Endothelial cell of umbilical vein (primary cell): ENCODE results near the gene UGT1A7.

ENCODE experiments used
- CTCF ChIP-seq, 2 donors: IDR thresholded peaks; 1 replicate in 1 of 2; 2 replicates in 1 of 2; pipeline ENCODE4 v1.5.1; 2011; ENCODE audit warnings: low read length in 2 of 2, mild to moderate bottlenecking in 2 of 2, moderate library complexity in 2 of 2, control low read depth in 1 of 2, inconsistent platforms in 1 of 2, low read depth in 1 of 2; ENCODE audit not compliant: insufficient read depth in 1 of 2; ENCODE audit errors: extremely low read depth in 1 of 2
- EZH2 ChIP-seq: IDR thresholded peaks from 2 replicates; pipeline ENCODE4 v1.6.1; 2012; ENCODE audit warnings: borderline replicate concordance, low read depth, mild to moderate bottlenecking, moderate library complexity, low read length, inconsistent platforms; ENCODE audit not compliant: severe bottlenecking
- GATA2 ChIP-seq: IDR thresholded peaks from 2 replicates; pipeline ENCODE4 v1.7.0; 2011; ENCODE audit warnings: low read depth, mild to moderate bottlenecking, moderate library complexity, mixed read lengths, low read length; ENCODE audit not compliant: insufficient read length, insufficient read depth
- JUN ChIP-seq: IDR thresholded peaks from 2 replicates; pipeline ENCODE4 v1.6.1; 2011; ENCODE audit warnings: borderline replicate concordance, low read depth; ENCODE audit not compliant: insufficient read length, insufficient read depth
- MYC ChIP-seq: IDR thresholded peaks from one replicate; pipeline ENCODE4 v1.6.1; 2011; ENCODE audit warnings: mild to moderate bottlenecking, low read depth, low read length
- POLR2A ChIP-seq: IDR thresholded peaks from 2 replicates; pipeline ENCODE4 v1.6.1; 2012; ENCODE audit warnings: low read depth, mild to moderate bottlenecking, control low read depth, low read length
- POLR2AphosphoS5 ChIP-seq: IDR thresholded peaks from 2 replicates; pipeline ENCODE4 v1.6.1; 2012; ENCODE audit warnings: low read depth, mild to moderate bottlenecking, control low read depth, low read length, moderate library complexity; ENCODE audit not compliant: insufficient read depth
- TF ChIP-seq, protein P1 (sequence below): IDR thresholded peaks from 2 replicates; pipeline ENCODE4 v1.6.1; 2011; ENCODE audit not compliant: insufficient read depth, insufficient read length

- no peak for TF ChIP-seq CTCF (IDR thresholded peaks at IDR 0.05; ENCODE audit: extremely low read depth in 1 of 2, insufficient read depth in 1 of 2, low read depth in 1 of 2, low read length in 2 of 2)
- TF ChIP-seq, protein P1, sequence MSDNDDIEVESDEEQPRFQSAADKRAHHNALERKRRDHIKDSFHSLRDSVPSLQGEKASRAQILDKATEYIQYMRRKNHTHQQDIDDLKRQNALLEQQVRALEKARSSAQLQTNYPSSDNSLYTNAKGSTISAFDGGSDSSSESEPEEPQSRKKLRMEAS = no peak
- TF ChIP-seq POLR2AphosphoS5 = no peak
- TF ChIP-seq JUN = no peak
- no peak for TF ChIP-seq POLR2A
- no peak for TF ChIP-seq MYC
- TF ChIP-seq GATA2 = no peak
- TF ChIP-seq EZH2 = no peak
Observed at GRCh38 chr2:233816334-233816733, 134.6 kb downstream of the UGT1A7 start.
